Coronary artery (tissue), 2 donors: Measurements from ENCODE around the gene LRFN4.

ENCODE experiments used
- DNase-seq: peaks from one replicate; pipeline ENCODE4 v3.0.0-alpha.2; 2017; ENCODE audit warnings: low spot score
- H3K27ac ChIP-seq, 2 donors: fragments of 200-600 bp; sonication (generic); one replicate each; pipeline ENCODE4 v1.5.1; 2016 to 2019
- H3K4me3 ChIP-seq: fragments of 200-600 bp; sonication (generic); 2 replicates; pipeline ENCODE4 v1.5.1; 2016; ENCODE audit warnings: mild to moderate bottlenecking, moderate library complexity
- TF ChIP-seq, protein P1 (sequence below): fragments of 200-600 bp; sonication (generic); IDR thresholded peaks from one replicate; pipeline ENCODE4 v1.5.1; 2019; ENCODE audit warnings: antibody characterized with exemption

Gene LRFN4

DNA sequence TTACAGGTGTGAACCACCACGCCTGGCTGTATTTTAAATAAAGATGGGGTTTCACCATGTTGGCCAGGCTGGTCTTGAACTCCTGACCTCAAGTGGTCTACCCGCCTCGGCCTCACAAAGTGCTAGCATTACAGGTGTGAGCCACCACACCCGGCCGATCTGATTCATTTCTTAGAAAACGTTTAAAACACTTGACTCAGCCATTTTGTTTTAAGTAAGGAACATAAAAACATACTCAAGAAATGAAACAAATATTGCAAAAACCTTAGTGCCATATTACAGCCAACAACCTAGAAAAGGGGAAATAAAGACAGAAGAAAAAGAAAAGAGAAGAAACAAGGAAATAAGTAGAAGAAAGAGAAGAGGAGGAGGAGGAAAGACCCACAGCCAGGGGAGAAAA, 17.4 kb downstream of the LRFN4 start:
- TF ChIP-seq, protein P1, sequence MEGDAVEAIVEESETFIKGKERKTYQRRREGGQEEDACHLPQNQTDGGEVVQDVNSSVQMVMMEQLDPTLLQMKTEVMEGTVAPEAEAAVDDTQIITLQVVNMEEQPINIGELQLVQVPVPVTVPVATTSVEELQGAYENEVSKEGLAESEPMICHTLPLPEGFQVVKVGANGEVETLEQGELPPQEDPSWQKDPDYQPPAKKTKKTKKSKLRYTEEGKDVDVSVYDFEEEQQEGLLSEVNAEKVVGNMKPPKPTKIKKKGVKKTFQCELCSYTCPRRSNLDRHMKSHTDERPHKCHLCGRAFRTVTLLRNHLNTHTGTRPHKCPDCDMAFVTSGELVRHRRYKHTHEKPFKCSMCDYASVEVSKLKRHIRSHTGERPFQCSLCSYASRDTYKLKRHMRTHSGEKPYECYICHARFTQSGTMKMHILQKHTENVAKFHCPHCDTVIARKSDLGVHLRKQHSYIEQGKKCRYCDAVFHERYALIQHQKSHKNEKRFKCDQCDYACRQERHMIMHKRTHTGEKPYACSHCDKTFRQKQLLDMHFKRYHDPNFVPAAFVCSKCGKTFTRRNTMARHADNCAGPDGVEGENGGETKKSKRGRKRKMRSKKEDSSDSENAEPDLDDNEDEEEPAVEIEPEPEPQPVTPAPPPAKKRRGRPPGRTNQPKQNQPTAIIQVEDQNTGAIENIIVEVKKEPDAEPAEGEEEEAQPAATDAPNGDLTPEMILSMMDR, result no peak
- no peak for DNase-seq
- H3K27ac ChIP-seq, result no peak overlapping the region
- no peak overlapping the region for H3K4me3 ChIP-seq

GRCh38 chr11:66875378-66875777, 18.5 kb downstream of the LRFN4 start:
- DNase-seq, result no peak
- Histone ChIP-seq H3K27ac (no peak overlapping the region), H3K4me3 (no peak overlapping the region)
- TF ChIP-seq, protein P1, result no peak

- Histone ChIP-seq H3K27ac (no peak overlapping the region), H3K4me3 (no peak overlapping the region)
- no peak for DNase-seq
- TF ChIP-seq, protein P1, result no peak
Observed at GRCh38 chr11:66877588-66878385, 20.9 kb downstream of the LRFN4 start.

DNA sequence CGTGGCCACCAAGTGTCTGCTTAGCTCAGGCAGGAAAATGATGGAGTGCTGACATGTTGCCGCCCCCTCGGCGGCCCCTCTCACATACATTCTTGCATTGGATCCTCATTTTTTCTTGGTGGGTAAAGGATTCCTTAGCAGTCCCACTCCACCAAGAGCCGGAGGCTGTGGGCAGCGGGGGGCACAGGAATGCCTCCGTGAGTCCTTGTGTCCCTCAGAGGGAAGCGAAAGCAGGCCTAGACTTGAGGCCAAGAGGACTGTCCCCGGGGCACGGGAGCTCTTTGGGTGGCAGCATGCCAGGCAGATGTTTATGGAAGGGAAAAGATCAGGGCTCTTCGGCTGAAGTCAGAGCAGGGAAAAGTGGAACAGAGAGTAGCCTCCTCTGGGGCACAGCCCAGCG, 21.6 kb downstream of the LRFN4 start:
- H3K4me3 ChIP-seq, result no peak overlapping the region
- TF ChIP-seq, protein P1, result no peak
- H3K27ac ChIP-seq, result no peak overlapping the region
- no peak for DNase-seq

DNA sequence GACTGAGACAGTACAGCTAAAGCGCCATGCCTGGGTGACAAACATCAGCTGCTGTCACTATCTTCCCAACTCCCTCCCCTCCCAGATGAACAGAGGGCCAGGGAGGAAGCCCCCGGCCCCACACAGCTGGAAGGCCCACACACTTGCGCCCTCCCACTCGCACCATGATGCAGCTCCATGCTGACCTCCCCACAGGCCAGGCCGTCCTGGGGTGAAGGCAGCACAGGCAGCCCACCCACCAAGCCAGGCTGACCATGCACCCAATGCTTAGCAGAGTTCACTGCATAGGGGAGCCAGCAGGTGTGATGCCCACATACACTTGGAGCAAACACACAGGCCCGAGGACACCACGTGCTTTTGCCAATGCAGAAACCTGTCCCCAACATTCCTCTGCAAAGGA, 22.1 kb downstream of the LRFN4 start:
- no peak overlapping the region for H3K27ac ChIP-seq
- H3K4me3 ChIP-seq, result no peak overlapping the region

DNA sequence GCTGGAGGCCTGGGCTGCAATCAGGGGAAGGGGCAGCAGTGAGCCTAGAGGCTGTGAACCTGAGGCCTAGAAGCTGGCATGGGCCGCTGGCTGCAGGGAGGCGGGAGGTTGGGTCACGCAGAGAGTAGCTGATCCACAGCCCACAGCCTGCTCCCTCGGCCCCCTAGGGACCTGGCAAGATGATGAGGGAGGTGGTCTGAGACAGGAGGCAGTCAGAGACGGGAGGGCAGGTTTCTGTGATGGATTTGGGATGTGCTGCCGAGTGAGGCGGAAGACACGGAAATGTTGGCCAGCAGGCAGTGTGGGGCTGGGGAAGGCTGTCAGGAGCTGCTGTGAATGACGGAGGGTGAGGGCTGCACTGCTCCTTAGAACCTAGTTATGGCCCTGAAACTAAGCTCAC, 22.7 kb downstream of the LRFN4 start:
- DNase-seq, result no peak
- no peak overlapping the region for H3K4me3 ChIP-seq
- TF ChIP-seq, protein P1, result no peak

More for the DNA sequence above, 22.1 kb downstream of the LRFN4 start:
- no peak for DNase-seq
- TF ChIP-seq, protein P1, result no peak

DNA sequence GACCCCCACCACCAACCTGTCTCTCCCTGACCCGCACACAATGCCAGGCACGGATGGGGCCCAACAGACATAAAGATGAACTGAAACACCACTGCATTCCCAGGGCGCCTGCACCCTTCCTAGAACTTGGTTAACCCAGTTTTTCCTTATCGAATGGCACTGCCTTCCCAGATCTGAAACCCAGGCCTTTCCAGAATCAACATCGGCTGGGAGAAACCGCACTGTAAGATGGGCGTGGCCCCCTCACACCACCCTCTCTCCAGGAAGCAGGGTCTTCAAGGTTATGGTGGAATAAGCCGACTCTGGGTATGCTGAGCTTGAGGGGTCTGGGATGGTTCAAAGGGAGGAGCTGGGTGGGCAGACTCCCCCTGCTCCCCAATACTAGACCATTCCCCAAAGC, 23.1 kb downstream of the LRFN4 start:
- TF ChIP-seq, protein P1, result no peak
- Histone ChIP-seq H3K27ac (no peak overlapping the region), H3K4me3 (no peak overlapping the region)
- no peak for DNase-seq

More for the DNA sequence above, 22.7 kb downstream of the LRFN4 start:
- no peak overlapping the region for H3K27ac ChIP-seq
